GM18907 (cell line): ENCODE results near the gene LGALS4.
"Not testable (repeated sequence)": the region's sequence is repeated elsewhere in the genome, so short reads cannot be mapped to it uniquely, and the experiment has no call there.

Source experiments
- ATAC-seq: cut with Tn5 transposase; IDR thresholded peaks from one replicate; pipeline ENCODE4 v1.9.1; 2021; ENCODE audit warnings: mild to moderate bottlenecking, moderate library complexity; ENCODE audit not compliant: unreplicated experiment

LGALS4 gene

DNA sequence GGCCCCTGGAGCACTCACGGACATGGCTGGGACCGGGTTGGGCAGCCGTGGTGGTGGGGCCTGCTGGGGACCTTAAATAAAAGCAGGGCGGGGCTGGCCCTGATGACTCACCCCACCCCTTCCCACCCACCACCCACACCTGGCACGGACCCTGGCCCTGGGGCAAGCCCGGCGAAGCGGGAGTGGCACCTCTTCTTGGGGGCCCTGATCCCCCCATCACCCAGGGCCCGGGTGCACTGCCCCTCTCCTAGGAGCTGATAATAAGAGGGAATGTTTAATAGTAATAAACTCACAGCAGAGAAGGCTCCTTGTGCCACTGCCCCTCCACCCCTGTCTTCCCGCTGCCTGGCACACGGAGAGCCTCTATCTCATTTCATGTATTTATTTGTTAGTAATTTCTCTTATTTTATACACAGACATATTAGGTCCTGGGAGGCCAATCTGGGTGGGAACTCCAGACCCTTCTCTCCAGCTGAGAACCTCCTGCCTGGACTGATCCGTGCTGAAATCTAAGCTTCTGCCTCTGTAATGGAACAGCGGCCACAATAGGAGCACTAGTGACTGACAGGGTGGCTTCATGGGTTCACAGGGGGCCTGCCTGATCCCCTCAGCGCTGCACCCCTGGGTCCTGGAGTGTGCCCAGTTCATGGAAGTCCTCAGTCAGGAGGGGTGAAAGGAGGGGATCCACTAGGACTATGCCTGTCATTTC is 39.1 kb downstream of the LGALS4 start, which contains the start of gene LGALS7:
TSS of gene LGALS7 (minus strand) at position 49 of the 709 bp plus-strand sequence. CDS start at position 24, 25 bp downstream.
- ATAC-seq: no peak

DNA sequence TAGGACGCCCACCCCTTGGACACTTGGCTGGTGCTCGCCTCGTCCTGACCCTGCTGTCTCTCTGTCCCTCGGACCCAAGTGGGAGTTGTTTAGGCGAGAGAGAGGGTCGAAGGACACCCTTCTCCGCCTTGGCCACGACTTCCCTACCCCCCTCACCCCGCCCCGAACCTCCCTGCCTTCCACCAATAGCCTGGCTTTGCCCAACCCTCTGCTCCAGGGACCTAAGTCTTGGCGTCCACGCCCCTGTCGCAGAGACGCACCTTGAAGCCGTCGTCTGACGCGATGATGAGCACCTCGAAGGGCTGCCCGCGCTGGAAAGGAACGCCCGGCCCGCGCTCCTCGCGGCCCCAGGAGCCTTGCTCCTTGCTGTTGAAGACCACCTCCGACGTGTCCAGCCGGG is 41.2 kb downstream of the LGALS4 start:
- not testable (repeated sequence) for ATAC-seq

DNA sequence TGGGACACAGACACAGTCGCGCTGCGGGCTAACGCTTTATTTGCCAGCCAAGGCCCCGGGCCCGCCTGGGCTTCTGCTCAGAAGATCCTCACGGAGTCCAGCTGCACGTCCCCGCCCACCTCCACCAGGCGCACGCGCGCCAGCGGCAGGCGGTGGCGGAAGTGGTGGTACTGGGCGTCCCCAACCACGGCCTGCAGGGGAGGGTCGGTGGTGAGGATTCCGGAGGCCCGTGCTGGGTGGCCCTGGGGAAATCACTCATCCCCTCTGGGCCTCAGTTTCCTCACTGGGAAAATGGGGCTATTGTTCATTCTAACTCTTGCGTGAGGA is 41.8 kb downstream of the LGALS4 start:
- ATAC-seq: not testable (repeated sequence)

DNA sequence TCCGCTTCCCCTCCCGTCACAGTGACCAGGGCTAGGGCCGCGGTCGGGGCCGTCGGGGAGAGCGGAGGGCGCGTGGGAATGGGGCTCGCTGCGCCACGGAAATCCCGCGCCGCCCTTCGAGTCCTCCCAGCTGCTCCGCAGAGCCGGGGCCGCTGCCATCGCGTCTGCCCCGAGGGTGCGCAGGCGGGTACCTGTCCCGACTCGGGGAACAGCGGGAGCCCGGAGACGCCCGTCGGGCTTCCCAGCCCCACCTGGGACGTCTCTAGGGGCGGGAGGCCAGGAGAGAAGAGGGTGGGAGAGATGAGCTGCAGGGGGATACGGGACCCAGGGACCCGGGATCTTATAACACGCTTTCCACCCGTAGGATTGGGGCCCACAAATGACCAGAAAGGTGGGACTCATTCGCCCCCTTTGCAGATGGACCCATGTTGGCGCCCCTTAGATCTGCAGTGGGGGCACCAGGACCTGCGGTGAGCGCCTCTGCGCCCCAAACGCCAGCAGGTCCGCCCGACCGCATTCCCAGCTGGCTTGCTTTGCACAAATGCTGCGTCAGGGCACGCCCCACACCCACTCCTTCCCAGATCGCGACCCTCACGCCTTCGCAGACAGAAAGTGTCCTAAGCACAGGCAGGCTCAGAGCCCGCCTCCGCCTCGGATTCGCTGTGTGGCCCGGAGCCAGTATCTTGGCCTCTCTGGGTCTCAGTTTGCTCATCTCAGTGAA is 42.4 kb downstream of the LGALS4 start:
- ATAC-seq: peak; percentile 16

DNA sequence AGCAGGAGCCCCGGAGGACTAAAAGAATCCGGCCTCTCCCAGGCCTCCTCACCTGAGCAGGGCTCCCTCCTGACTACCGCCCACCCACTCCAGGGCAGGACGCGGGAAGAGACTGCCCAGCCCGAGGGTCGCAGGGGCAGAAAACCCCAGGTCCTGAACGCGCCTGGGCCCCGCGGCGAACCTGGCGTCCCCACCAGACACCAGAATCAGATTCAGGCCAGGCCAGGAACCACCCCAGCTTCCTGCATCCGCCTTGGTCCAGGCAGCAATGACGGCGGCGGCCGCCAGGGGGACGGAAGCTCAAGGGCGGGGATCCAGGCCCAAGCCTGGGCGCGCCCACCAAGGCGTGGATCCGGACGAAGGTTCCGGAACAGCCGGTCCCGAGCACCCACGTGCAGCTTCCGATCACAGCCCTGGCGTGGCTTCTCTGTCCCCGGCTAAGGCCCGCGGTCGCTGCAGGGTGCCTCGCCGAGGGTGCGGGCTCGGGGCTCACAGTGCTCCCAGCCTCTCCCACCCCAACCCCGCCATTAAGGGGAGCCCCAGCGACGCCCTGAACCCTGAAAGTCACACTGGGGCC is 43.0 kb downstream of the LGALS4 start:
- peak; percentile 67 for ATAC-seq

DNA sequence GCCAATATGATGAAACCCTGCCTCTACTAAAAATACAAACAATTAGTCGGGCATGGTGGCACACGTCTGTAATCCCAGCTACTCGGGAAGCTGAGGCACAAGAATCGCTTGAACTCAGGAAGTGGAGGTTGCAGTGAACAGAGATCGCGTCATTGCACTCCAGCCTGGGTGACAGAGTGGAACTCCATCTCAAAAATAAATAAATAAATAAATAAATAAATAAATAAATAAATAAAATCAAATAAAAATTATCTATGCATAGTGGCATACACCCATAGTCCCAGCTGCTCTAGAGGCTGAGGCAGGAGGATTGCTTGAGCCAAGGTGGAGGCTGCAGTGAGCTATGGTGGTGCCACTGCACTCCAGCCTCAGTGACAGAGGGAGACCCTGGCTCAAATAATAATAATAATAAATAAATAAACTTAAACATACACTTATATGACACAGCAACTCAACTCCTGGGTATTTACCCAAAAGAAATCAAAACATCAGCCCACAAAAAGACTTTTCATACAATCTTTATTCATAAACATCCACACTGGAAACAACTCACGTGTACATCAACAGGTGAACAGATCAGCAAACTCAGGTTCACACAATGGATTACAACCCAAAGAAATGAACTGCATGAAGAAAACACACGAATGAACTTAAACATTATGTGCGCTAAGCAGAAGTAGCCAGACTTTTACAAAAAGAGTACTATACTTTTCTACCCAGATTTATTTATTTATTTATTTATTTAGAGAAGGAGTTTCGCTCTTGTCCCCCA is 46.3 kb downstream of the LGALS4 start:
- no peak for ATAC-seq

DNA sequence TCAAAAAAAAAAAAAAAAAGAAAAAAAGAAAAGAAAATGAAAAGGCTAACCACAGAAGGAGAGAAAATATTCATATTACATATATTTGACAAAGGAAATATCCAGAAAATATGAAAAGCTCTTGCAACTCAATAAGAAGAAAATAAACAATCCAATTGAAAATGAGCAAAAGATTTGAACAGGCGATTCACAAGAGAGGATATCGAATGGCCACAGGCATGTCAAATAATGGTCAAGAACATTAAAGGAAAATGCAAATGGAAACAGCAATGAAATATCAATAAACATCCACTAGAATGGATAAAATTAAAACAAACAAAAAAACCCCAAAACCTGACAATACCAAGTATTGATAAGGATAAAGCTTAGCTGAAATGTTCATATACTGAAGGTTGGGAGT is 47.5 kb downstream of the LGALS4 start:
- no peak for ATAC-seq

DNA sequence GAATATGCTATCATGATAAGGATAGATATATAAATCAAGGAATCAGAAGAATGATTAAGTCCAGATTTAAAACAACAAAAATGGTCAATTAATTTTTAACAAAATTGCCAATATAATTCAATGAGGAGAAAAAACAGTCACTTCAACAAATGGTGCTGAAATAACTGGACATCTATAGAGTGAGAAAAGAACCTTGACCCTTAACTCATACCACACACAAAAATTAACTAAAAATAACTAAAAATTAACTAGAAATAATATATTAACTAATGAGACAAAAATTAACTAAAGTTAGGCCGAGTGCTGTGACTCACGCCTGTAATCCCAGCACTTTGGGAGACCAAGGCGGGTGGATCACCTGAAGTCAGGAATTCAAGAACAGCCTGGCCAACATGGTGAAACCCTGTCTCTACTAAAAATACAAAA is 48.9 kb downstream of the LGALS4 start:
- ATAC-seq: no peak

DNA sequence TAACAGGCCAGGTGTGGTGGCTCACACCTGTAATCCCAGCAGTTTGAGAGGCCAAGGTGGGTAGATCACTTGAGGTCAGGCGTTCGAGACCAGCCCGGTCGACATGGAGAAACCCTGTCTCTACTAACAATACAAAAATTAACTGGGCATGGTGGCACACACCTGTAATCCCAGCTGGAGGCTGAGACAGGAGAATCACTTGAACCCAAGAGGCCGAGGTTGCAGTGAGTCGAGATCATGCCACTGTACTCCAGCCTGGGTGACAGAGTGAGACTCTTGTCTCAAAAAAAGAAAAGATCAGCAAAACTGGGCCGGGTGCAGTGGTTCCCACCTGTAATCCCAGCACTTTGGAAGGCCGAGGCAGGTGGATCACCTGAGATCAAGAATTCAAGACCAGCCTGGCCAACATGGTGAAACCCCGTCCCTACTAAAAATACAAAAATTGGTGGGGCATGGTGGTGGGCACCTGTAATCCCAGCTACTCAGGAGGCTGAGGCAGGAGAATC is 50.8 kb downstream of the LGALS4 start:
- ATAC-seq: not testable (repeated sequence)

DNA sequence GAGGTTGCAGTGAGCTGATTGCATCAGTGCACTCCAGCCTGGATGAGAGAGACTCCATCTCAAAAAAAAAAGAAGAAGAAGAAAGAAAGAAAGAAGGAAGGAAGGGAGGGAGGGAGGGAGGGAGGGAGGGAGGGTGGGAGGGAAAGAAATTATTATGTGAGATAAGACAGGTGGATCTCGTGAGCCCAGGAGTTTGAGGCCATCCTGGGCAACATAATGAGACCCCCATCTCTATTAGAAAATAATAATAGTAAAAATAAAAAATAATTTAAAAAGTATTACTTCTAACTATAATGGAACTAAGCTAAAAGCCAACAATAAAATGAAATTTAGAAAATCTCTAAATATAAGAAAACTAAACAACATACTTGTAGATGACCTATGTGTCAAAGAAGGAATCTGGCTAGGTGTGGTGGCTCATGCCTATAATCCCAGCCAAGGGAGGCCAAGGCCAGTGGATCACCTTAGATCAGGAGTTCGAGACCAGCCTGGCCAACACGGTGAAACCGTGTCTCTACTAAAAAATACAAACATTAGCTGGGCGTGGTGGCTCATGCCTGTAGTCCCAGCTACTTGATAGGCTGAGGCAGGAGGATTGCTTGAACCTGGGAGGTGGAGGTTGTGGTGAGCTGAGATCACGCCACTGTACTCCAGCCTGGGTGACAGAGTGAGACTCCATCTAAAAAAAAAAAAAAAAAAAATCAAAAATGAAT is 51.8 kb downstream of the LGALS4 start:
- not testable (repeated sequence) for ATAC-seq

DNA sequence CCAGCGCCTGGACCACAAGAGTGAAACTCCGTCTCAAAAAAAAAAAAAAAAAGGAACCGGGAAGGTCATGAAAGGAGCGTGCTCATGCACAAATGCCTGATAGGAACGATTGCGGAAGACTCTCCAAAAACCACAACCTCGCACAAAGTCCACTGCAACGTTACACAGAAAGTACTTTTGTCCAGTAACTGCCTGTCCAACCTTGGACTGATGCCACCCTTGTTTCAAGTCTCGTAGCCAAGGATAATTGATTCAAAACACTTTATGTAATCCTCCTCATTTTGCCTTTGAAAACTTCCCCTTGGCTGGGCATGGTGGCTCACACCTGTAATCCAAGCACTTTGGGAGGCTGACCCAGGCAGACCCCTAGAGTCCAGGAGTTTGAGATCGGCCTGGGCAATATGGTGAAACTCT is 53.1 kb downstream of the LGALS4 start:
- no peak for ATAC-seq

DNA sequence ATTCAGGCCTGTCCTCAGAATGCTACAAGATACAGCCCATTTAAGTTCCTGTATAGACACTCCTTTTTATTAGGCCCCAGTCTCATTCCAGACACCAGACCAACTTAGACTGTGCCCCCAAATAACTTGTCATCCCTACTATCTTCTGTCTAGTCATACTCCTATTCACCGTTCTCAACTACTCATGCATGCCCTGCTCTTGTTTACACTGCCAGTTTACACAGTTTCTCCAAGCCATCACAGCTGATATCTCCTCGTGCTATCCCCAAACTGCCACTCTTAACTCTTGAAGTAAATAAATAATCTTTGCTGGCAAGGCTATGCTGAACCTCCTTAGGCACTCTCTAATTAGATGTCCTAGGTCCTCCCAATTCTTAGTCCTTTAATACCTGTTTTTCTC is 58.5 kb downstream of the LGALS4 start:
- ATAC-seq: not testable (repeated sequence)

DNA sequence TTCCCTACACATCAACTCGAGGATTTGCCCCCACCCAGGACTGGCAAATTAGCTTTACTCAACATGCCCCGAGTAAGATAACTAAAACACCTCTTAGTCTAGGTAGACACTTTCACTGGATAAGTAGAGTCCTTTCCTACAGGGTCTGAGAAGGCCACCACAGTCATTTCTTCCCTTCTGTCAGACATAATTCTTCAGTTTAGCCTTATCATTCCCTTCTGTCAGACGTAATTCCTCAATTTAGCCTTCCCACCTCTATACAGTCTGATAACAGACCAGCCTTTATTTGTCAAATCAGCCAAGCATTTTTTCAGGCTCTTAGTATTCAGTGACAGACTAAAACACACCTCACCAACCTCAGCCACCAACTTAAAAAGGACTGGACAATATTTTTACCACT is 59.0 kb downstream of the LGALS4 start:
- not testable (repeated sequence) for ATAC-seq
